WERI-Rb-1 (cell line): ENCODE measurements around the gene IPP.

Experiments
- DNase-seq: peaks from one replicate; pipeline ENCODE4 v3.0.0-alpha.2; 2020
- H3K27ac ChIP-seq: fragments of 250-450 bp; sonication (Bioruptor Pico); 2 replicates; pipeline ENCODE4 v1.5.1; 2020; ENCODE audit warnings: mild to moderate bottlenecking, moderate library complexity
- H3K27me3 ChIP-seq: fragments of 250-450 bp; sonication (Bioruptor Pico); 2 replicates; pipeline ENCODE4 v1.5.1; 2021; ENCODE audit warnings: mild to moderate bottlenecking, low read depth, moderate library complexity; ENCODE audit not compliant: insufficient read depth, severe bottlenecking
- H3K36me3 ChIP-seq: fragments of 250-450 bp; sonication (Bioruptor Pico); 2 replicates; pipeline ENCODE4 v1.5.1; 2020; ENCODE audit warnings: mild to moderate bottlenecking, moderate library complexity
- H3K4me3 ChIP-seq: 2 replicates; pipeline ENCODE4 v1.5.1; 2011; ENCODE audit warnings: low read depth, mild to moderate bottlenecking, control low read depth, low read length
- H3K9me3 ChIP-seq: fragments of 250-450 bp; sonication (Bioruptor Pico); 2 replicates; pipeline ENCODE4 v1.5.1; 2021; ENCODE audit warnings: mild to moderate bottlenecking, moderate library complexity; ENCODE audit not compliant: severe bottlenecking
- TF ChIP-seq, protein P1 (sequence below): IDR thresholded peaks from 2 replicates; pipeline ENCODE4 v1.5.1; 2011; ENCODE audit warnings: low read depth, mild to moderate bottlenecking, control low read depth, inconsistent platforms, low read length

Gene IPP

DNA sequence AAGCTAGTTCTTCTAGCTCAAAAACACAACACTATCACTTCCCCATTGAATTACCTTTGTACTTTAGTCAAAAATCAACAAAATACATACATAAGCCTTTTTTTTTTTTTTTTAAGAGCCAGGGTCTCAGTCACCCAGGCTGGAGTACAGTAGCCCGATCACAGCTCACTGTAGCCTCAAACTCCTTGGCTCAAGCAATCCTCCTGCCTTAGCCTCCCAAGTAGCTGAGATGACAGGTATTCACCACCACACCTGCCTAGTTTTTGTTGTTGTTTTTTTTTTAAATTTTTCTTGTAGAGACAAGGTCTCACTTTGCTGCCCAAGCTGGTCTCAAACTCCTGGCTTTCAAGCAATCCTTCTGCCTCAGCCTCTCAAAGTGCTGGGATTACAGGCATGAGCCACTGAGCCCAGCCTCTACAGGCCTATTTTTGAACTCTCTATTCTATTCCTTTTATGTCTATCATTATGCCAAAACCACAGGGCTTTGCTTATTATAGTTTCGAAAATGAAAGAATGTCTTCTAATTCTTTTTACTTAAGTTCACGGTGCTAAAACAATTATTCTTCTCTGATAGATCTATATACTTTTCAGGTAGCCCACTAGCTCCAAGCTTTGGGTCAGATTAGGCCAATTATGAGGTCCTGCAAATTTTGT is 93.8 kb downstream of the IPP start:
- Histone ChIP-seq H3K27ac (no peak overlapping the region), H3K4me3 (no peak overlapping the region), H3K36me3 (peaks cover 86% of the 10 kb centered on the region)

DNA sequence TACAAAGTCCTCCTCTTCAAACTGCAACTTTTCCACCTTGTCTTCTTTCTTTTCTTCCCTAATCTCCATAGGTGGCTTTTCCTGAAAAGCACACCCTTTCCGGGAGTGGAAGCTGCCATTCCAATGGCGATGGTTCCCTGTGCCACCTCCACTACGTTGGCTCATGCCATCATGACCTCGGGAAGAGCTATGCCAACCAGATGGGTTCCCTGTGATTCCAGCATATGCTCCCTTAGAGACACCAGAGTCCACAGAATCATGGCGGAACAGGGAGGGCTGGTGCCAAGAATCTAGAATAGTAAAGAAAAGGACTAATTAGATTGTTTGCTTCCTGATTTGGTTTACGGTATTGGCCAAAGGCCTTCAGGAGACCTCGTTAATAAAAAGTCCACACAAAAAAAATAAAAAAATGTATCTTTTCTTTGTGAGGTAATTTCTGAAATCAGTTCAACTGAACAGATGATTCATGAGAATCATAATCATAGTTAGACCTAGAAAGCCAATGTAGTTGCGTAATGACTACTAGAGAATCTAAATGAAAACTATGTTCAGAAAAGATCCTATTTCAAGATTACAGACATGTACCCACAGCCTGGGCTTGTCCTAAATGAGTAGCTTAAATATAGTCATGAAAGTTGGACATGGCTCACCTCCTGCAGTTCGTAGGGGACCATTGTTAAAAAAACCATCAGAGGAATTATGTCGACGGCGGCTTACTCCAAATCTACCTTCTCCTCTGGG is 95.7 kb downstream of the IPP start:
- TF ChIP-seq, protein P1, sequence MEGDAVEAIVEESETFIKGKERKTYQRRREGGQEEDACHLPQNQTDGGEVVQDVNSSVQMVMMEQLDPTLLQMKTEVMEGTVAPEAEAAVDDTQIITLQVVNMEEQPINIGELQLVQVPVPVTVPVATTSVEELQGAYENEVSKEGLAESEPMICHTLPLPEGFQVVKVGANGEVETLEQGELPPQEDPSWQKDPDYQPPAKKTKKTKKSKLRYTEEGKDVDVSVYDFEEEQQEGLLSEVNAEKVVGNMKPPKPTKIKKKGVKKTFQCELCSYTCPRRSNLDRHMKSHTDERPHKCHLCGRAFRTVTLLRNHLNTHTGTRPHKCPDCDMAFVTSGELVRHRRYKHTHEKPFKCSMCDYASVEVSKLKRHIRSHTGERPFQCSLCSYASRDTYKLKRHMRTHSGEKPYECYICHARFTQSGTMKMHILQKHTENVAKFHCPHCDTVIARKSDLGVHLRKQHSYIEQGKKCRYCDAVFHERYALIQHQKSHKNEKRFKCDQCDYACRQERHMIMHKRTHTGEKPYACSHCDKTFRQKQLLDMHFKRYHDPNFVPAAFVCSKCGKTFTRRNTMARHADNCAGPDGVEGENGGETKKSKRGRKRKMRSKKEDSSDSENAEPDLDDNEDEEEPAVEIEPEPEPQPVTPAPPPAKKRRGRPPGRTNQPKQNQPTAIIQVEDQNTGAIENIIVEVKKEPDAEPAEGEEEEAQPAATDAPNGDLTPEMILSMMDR = no peak
- DNase-seq = no peak
- Histone ChIP-seq H3K27me3 (no peaks in the 10 kb centered on the region), H3K9me3 (no peaks in the 10 kb centered on the region), H3K36me3 (peaks cover 89% of the 10 kb centered on the region), H3K4me3 (no peak overlapping the region), H3K27ac (no peak overlapping the region)

More for the DNA sequence above, 93.8 kb downstream of the IPP start:
- H3K9me3 ChIP-seq = no peaks in the 10 kb centered on the region
- no peaks in the 10 kb centered on the region for H3K27me3 ChIP-seq
- no peak for DNase-seq
- TF ChIP-seq, protein P1 = no peak
